HG02885 (cell line): ENCODE results near the gene FRRS1.
A peak's percentile ranks its signal among the peaks of the same experiment; 100 is the strongest.

ENCODE experiments used
- ATAC-seq: cut with Tn5 transposase; IDR thresholded peaks from one replicate; pipeline ENCODE4 v1.9.1; 2021; ENCODE audit warnings: mild to moderate bottlenecking; ENCODE audit not compliant: unreplicated experiment, poor library complexity

The FRRS1 gene

DNA sequence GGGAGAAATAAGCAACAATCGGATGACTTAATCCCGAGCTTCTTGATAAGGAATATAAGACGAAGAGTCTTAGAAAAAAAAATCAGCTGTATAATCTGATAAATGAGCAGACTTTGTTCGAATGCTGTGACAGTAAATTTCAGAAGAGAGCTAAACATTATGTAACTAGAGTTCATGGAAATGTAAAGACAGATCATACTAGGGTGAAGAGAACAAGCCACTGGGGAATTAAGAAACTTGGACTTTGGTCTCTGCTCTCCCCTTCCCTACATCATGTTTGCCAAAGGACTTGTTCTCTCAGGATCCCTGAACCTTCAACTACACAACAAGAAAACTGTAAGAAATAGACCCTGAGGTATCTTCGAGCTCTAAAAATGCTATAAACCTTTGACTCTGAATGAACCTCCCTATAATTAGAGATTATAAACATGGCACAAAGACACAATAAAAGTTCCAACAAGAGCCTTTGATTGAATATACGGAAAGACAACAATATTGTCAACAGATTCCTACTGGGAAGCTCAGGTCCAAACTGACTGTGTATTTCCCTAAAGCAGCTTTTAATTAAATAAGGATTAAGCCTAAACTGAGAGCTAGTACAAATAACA lies 27.5 kb downstream of the FRRS1 start:
- no peak for ATAC-seq

DNA sequence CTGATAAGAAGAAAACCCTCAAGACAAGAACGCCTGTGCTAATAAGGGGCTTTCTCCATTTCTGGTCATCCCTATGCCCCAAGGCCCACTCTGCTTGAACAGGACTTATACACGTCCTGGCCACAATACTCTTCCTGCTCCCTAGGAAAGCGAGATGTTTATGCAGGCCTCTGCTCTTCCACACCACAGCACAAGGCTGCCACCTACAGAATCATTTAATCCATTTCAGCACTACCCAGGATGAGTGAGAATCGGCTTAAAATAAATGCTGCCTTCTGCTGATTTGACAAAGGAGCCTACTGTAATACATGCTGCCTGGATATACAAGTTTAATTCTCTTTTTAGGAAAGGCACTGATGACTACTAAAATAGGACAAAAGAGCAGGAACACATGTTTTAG lies 29.4 kb downstream of the FRRS1 start:
- ATAC-seq, result no peak

DNA sequence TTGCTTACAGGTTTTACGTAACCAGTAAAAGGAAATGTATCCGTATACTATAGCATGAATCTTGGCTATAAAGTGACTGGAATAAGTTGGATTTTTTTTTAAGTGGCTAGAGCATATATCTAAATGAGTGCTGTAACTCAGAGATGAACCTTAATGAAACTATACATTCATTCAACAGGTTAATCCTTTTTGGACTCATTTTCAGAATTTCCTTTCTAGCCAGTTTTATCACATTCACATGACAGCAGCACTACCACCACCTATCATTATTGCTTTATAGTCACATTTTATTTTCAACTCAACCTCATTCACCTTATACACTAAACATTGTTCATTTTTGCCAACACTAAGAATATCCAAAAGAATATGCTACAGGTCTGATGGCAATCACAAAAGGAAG lies 30.6 kb downstream of the FRRS1 start:
- ATAC-seq, result no peak

DNA sequence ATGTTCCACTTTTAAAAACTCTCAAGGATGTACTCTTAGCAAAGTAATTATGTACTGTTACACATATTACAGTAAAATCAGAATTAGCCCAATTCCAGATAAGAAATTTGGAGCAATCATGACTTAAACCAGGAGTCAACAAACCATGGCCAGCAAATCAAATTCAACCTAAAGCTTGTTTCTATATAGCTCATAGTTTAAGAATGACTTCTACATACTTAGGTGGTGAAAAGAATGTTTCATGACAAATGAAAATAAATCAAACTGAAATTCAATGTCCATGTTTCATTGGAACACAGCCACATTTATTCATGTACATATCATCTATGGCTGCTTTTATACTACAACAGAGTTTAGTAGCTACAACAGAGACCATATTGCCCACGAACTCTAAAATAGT lies 35.1 kb downstream of the FRRS1 start:
- no peak for ATAC-seq

DNA sequence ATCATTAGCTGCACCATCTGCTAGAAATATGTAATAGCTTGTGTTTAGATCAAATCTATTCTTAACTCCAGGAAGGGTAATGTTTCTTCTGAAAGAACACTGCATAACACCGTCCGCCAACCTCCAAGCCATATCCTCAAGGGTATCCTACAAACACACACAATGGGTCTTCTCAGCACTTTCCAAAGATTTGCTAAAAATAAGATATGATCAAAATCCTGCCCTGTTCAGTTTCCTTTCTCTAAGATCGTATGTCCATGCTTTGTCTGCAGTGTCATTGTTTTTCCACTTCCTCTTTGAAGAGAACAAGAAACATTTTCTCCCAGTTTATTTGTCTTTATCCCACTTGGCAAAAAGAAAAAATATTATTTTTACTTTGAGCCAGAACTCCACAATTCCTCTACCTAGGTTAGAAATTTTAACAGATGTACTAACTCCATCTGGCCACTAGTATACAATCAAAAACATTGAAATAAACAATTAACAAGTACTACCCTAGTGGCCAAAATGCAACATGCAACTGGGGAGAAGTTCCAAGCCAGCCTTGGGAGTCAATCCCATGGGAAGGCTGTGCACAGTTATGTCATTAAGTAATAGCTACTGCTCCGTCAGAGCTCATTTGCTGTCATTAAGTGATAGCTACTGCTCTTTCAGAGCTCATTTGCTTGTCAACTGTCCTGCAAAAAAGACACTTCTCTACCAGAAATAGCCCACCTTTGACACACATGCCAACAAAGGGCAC lies 37.8 kb downstream of the FRRS1 start:
- peak; percentile 68 for ATAC-seq

DNA sequence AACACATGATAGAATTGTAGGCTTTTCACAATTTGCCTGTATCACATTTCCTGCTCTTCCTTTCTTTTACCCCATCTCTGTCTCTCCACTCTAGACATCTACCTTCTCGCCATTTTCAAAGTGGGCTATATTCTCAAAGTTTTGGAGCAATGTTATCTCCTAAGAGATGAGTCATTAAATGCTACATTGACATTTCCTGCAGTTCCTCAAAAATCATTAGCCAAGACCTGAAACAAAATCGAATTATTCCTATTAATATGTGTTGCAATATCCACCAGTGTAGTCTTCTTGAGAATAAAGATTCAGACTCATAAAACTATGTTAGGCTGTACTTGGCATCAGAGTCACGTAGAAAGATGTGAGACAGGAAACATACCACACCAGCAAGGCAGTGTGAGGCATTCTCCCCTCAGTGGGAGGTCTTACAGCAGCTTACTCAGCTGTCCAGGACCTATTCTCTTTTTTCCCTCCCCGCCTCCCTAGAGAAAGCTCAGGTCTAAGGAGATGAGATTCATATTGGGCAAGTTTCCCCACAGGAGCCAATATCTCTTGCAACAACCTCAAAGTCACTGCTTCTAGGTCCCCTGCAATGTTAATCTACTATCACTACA lies 38.8 kb downstream of the FRRS1 start:
- ATAC-seq, result no peak

DNA sequence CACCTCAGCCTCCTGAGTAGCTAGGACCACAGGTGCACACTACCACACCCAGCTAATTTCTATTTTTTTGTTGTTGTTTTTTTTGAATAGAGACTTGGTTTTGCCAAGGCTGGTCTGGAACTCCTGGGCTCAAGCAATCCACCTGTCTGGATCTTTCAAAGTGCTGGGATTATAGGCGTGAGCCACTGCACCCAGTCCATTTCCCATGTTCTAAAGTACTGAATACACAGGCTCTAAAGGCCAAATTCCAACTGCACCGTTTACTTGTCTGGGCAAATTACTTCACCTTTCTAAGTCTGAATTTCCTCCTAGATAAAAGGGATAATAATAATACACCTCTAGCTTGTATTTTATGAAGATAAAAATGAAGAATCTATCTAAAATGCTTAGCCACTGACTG lies 39.6 kb downstream of the FRRS1 start:
- ATAC-seq, result no peak

DNA sequence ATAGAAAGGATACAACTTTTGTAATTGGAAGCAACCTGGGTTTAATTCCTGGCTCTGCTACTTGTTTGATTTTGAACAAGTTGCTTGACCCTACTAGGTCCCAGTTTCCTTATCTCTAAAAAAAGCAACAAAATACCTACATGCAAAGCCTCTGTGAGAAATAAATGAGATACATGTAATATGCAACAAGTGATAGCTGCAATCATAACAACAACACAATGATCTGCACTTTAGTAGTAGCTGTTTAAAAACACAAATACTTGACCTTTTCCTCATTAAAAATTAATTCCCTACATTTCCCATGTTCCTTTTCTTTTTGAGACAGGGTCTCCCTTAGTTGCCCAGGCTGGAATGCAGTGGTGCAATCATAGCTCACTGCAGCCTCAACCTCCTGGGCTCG lies 40.0 kb downstream of the FRRS1 start:
- ATAC-seq, result no peak

DNA sequence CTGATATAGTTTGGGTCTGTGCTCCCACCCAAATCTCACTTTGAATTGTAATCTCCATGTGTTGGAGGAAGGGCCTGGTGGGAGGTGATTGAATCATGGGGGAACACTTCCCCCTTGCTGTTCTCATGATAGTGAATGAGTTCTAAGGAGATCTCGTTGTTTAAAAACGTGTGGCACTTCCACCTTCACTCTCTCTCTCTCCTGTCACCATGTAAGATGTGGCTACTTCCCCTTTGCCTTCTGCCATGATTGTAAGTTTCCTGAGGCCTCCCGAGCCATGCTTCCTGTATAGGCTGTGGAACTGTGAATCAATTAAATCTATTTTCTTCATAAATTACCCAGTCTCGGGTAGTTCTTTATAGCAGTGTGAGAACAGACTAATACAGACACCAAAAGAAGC lies 40.4 kb downstream of the FRRS1 start:
- ATAC-seq, result no peak

DNA sequence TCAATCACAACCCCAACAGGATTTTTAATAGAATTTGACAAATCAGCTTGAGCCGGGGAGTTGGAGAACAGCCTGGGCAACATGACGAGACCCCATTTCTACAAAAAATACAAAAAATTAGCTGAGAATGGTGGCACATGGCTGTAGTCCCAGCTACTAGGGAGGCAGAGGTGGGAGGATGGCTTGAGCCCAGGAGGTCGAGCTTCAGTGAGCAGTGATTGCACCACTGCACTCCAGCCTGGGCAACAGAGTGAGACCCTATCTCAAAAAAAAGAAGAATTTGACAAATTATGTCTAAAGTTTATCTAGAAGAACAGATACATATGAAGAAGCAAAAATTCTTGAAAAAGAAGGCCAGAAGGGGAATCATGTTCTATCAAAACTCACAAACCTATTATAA lies 43.2 kb downstream of the FRRS1 start:
- no peak for ATAC-seq

DNA sequence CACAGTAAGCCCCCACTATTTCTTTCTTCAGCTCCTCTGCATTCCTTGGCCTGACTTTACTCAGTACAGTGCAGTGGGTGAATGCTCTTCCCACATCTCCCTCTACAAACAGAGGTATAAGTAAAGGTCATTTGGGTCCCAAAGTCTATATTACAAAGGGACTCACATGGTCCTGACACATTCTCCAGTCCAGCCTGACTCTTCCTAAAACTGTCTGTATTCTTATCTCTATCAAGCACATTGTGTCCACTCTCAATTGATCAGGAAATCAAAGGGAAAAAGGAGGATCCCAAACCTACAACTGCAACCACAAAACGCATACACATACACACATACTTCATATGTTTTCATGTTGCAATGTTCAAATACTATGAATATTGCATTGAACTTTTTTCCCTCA lies 49.4 kb downstream of the FRRS1 start:
- no peak for ATAC-seq

DNA sequence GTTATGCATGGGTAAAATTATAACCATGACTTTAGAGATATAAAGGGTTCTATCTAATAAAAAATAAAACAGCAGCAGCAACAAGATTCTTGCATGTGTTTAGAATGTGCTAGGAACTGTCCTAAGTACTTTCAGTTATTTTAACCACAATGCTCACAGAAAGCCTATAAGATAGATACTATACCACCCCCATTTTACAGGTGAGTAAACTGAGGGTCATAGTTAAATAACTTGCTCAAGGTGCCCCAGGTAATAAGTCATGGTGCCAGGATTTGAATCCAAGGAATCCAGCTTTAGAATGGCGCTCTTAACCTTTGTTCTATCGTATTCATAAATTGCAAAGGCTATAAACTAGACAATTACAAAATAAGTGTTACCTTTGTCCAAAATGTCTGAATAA lies 53.4 kb downstream of the FRRS1 start:
- no peak for ATAC-seq

DNA sequence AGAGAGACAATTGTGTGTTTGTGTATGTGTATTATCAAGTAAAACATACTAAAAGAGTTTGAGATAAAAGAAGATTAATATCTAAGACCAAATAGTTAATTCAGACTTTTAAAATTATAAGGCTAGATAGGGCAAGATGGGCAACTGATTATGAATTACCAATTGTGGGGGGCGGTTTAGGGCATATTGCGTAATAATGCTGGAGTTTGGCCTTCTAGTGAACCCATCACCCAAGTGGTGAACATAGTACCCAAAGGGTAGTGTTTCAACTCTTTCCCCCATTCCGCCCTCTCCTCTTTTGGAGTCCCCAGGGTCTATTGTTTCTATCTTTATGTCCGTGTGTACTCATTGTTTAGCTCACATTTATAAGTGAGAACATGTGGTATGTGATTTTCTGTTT lies 55.4 kb downstream of the FRRS1 start:
- no peak for ATAC-seq

DNA sequence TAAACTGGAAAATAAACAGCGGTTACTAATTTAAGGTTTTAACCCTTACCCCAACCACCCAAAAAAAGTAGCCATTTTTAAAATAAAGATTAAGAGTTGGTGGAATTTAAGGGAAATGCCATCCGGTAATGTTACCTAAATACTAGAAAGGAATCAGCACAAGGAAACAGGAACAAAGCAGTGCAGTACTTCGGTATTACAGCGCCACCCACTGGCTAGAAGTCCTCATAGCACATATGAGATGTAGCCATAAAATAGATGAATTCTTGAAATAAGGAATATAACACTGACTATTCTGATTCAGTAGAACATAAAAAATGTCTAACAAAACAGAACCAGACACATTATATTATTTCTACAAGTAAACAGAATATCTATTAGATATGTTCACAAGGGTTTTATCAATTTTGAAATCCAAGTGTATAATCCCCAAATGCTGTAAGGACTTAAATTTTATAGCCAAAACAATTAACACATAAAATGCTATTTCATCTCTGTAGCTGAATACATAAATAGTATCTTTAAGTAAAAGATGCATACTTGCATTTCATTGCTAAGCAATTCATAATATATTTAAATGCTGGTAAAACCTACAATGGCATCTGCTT lies 58.8 kb downstream of the FRRS1 start:
- peak; percentile 84 for ATAC-seq

DNA sequence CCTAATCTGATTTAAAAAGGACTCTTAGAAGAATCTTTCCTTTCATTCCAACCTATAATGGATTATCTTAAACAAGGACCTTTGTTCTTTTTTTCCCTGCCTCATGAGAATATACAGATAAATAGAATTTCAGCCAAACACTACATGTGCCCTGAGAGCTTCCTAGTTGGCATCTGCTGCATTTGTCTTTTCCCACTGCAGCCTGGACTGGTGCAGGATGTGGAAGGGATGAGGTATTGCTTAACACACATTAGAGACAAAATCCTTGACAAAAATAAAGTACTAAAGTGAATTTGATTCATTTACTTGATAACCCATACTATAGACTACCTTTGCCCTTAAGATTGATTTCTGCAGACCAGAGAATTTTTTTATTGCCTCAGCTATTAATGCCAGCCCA lies 61.0 kb downstream of the FRRS1 start:
- no peak for ATAC-seq

DNA sequence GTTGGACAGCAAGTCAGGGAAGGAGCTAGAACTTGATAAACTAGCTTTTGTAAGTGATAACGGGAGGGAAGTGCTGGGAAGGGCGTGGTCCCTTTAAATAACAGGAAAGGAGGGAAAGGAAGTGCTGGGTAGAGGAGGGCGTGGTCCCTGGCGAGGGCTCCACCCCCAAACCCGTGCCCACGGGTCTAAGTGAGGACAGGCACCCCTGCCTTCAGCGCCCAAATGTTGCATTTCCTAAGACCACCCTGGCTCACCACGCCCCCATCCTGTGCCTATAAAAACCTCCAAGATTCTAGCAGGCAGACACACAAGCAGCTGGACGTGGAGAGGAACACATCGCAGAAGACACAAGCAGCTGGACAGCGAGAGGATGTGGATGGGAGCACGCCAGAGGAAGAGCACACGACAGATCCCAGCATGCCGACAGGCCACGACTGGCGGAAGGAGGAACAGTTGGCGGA lies 62.0 kb downstream of the FRRS1 start:
- ATAC-seq, result no peak

DNA sequence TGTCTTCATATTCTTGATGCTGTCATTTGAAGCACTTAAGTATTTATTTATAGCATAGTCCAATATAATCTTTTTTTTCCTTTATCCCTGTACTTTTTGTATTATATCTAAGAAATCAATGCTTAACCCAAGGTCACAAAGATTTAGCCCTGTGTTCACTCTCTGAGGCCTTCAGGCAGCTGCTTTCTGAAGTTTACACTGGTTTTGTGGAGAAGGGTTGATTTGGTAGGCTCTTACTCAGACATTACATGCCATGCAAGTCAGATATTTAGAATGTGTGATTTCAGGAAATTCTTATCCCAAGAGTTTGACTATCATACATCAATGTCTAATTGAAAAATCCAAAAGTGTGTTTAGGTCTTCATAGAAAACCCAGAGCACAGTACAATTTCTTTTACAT lies 64.2 kb downstream of the FRRS1 start:
- no peak for ATAC-seq

DNA sequence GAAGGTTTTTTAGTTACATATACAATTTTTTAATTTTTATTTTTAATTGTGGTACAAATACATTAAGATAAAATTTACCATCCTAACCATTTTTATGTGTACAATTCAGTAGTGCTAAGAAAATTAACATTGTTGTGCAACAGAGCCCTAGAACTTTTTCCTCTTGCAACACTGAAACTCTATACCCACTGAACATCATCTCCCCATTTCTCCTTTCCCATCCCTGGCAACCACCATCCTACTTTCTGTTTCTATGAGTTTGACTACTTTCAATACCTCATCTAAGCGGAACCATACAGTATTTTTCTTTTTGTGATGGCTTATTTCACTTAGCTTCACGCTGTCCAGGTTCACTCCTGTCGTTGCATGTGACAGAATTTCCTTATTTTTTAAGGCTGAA lies 66.4 kb downstream of the FRRS1 start:
- ATAC-seq, result no peak

DNA sequence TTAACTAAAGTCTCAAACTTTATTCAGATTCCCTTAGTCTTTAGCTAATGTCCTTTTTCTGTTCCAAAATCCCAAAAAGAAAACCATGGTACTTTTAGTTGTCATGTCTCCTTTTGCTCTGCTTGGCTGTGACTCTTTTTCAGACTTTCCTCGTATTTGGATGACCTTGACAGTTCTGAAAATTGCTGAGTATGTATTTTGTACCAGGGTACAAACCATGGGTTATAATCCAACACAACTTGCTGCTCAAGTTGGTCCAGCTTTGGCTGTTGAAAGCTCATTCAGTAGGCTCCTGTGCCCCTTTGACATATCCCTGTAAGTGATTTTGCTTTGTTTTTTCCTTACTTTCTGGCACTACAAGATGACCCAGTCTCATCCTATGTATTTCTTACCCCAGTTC lies 68.9 kb downstream of the FRRS1 start:
- ATAC-seq, result no peak

DNA sequence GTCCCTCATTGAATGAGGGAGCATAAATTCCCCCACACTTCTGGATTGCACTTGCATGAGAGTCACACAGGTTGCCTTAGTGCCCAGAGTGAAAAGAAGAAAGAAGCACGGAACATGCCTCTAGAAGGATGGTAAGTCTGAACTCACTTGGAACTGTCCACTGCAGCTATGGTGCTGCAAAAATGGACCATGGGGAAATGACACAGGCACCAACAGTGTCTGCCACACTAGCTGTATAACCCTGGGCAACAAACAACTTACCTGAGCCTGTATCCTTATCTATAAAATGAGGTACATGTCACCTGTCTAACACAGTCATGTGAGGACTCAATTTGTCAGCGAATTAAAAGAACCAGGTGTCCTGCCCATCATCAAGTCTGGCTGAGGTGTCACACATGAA lies 69.8 kb downstream of the FRRS1 start:
- no peak for ATAC-seq

DNA sequence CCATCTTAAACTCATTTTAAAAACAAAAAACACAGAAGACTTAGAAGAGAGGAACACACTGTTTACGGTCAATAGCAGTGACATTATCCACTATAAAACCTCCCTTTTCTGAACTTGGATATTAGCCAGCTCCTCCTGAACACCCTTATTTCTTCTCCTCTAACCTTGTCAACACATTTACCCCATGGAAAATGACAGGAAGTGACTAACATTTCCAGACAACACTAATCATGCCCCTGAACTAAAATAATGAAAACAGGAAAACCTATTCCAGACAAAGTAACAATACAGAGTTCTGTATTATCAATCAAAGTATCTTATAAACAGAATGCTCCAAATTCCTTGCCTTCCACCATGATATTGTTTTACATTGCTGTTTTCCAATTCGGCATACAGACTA lies 75.3 kb downstream of the FRRS1 start:
- no peak for ATAC-seq
